NCI-H1417 treated with DMSO at 0.1 percent for 48 hours (cell line): ENCODE data around the gene METTL8.
"Not testable (repeated sequence)": the region's sequence is repeated elsewhere in the genome, so short reads cannot be mapped to it uniquely, and the experiment has no call there.

Source experiments
- DNase-seq: peaks from one replicate; lab custom pipeline; 2025; lab: John Stamatoyannopoulos, UW

METTL8 gene

DNA sequence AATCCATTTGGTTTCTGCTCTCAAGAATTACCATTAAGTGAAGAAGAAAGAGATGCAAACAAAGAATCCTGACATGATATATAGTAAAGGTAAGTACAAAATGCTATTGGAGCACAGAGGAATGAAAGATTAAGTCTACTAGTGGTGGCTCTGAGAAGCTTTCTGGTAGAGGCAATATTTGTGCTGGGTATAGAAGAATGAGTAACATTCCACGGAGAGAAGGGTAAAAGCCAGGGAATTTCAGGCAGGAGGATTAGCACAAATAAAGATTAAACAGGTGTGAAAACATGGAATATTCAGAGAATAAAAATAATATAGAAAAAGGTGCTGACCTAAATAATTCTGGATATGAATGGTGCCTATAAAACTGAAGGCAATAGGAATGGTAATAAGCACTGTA lies 31.8 kb downstream of the METTL8 start:
- DNase-seq, result no peak

DNA sequence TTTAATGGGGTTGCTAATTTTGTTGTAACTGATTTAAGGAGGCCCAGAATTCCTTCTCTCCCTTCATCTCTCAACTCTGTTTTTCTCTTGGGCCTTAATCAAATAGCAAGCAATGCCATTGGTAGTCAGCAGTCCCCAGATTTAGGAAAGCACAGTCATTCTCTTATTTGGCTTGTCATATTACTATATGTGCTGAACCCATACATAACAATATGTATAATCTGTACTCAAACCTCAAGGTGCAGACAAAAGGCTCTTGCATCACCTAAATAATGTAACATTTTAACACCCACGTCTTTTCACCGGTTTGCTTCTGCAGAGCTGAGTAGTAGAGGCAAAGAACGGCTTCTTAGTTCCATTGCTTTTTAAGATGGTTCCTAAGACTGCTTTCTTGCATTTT lies 33.4 kb downstream of the METTL8 start:
- DNase-seq, result no peak

DNA sequence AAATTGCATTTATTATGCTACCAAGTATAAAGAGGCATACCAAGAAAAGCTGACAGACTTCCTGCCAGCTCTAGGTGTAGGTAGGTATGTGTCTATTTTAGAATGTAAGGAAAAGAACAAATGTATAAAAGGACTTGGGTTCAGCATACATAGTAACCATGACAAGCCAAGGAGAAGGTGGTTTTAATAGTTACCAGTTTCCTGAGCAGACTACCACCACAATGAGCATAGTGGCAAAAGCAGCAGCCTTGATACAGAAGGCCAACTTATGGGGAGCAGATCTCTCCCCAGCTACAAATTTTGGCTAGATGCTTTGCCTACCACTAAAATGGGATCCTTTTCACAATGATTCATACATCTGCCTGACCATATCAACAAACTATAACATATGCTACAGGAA lies 34.5 kb downstream of the METTL8 start:
- DNase-seq, result no peak

DNA sequence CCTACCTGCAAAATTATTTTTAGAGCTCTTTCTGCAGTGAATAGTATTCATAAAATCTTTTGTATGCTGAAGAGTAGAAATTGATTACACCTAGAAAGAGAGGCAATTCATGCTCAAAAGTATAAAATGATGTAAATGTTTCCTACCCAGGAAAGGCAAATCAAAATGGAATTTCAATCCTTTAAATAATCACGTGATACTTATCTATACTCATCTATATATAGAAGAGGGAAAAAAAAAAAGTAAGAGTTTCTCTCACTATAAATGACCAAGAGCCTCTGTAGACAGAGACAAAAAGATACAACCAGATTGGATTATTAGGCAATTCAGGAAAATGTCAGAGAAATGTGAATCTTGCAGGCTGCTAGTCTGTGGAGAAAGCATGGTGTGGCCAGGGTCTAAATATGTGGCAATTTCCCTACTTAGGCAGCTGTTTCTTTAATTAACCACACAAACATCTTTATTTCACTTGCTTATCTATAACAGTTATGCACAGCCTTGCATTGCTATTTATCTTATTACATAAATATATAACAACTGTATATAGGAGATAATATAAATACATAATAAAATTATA lies 39.5 kb downstream of the METTL8 start:
- DNase-seq, result no peak

DNA sequence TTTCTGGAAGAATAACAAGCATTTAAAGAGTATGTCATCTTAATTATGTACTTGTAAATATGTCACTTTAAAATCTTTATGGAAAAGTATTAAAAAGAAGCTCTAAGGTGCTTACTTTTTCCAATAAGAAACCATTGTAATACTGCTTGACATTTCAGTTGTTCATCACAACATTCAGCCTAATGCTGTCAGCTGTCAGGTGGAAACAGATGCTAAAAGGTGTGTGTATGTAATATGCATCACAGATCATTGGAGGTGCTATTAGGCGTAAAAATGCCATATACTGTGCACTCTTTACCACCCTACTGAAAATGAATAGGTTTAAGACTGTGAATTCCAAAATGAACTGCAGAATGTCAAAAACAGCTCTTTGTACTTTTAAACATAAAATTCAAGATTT lies 40.3 kb downstream of the METTL8 start:
- DNase-seq, result no peak

DNA sequence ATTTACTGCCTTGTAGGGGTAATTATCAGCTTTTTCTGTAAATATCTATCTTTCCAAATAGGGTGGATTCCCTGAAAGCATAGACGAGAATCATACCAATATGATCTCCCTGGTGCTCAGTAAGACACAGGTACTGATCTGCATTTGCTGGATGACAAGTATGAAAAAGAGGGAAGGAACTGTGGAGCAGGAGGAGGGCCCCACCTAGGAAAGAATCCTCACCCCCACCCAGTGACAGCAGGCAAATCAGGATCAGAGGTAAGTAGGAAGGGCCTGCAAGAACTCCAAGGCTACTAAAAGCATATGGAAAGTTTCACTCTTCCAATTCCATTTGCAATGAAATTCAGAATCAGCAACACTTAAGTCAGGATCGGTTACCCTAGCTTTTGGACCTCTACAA lies 42.3 kb downstream of the METTL8 start:
- DNase-seq, result no peak

DNA sequence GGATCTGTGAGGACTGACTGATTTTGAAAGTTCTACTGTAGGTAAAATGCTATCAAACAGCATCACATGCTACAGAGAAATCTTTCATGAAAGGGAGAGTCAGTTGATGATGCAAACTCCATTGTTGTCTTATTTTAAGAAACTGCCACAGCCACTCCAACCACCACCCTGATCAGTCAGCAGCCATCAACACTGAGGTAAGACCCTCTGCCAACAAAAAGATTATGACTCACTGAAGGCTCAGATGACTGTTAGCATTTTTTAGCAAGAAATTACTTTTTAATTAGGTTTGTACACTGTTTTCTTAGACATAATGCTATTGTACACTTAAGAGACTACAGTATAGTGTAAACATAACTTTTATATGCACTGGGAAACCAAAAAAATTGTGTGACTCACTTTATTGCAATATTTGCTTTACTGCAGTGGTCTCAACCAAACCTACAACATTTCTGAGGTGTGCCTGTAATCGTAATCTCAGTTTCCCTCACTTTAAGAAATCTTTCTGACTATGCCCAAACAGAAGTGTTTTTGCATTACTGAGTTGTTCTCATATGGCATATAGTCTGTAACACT lies 42.8 kb downstream of the METTL8 start:
- DNase-seq, result no peak

DNA sequence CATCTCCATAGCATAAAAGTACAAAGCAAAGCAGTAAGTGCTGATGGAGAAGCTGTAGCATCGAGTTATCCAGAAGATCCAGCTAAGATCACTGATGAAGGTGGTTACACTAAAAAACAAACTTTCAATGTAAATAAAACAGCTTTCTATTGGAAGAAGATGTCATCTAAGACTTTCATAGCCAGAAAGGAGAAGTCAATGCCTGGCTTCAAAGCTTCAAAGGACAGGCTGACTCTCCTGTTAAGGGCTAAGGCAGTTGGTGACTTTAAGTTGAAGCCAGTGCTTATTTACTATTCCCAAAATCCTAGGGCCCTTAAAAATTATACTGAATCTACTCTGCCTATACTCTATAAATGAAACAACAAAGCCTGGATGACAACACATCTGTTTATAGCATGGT lies 44.0 kb downstream of the METTL8 start:
- no peak for DNase-seq

DNA sequence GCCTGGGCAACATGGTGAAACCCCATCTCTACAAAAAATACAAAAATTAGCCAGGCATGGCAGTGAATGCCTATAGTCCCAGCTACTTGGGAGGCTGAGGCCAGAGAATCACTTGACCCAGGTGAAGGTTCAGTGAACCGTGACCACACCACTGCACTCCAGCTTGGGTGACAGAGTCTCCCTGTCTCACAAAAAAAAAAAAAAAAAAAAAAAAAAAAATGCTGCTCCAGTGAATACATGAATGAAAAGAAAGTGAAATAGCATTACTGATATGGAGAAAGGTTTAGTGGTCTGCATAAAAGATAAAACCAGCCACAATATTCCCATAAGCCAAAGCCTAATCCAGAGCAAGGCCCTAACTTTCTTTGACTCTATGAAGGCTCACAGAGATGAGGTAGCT lies 44.5 kb downstream of the METTL8 start:
- no peak for DNase-seq

DNA sequence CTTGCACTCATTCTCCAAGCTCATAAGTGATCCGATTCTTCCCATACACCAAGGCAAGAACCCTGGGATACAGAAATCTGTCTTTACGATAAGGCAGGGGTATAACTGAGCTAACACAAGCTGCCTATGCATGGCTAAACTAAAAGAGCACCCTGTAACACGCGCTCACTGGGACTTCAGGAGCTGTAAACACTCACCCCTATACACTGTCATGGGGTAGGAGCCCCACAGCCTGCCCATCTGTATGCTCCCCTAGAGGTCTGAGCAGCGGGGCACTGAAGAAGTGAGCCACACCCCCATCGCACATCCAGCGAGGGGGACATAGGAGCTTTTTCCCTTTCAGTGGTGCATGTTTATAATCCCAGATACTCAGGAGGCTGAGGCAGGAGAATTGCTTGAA lies 46.7 kb downstream of the METTL8 start:
- DNase-seq, result no peak

DNA sequence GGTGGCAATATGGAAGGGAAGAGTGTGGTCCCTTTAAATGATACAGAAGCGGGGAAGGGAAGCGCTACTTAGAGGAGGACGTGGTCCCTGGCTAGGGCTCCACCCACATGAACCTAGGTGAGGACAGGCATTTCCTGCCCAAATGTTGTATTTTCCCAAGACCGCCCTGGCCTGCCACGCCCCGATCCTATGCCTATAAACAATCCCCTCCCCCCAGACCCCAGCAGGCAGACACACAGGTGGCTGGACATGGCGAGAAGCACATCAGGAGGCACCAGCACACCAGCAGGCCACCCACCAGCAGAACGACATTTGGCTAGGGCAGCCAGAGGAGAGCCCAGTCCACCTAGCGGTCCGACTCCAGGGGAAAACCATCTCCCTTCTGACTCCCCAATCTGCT lies 47.2 kb downstream of the METTL8 start:
- no peak for DNase-seq

DNA sequence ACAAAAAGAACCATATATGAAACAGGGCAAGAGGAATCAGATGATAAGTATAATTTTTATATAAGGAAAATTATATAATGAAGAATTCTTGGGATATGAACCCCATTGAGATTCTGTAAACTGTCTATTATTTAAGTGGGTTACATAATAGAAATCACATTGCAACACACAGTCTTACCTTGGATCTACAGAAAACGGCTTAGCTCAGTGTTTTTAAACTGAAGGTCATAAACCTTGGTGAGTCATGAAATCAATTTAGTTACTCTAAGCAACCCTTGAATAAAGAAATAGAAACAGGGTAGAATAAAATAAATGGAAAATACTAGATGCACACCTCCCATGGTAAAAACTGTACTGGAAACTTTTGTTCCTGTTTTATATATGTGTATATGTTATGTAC lies 50.7 kb downstream of the METTL8 start:
- no peak for DNase-seq

DNA sequence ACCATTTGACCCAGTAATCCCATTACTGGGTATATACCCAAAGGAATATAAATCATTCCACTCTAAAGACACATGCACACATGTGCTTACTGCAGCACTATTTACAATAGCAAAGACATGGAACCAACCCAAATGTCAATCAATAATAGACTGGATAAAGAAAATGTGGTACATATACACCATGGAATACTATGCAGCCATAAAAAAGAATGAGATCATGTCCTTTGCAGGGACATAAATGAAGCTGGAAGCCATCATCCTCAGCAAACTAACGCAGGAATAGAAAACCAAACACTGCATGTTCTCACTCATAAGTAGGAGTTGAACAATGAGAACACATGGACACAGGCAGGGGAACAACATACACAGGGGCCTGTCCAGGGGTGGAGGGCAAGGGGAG lies 51.6 kb downstream of the METTL8 start:
- DNase-seq, result not testable (repeated sequence)

DNA sequence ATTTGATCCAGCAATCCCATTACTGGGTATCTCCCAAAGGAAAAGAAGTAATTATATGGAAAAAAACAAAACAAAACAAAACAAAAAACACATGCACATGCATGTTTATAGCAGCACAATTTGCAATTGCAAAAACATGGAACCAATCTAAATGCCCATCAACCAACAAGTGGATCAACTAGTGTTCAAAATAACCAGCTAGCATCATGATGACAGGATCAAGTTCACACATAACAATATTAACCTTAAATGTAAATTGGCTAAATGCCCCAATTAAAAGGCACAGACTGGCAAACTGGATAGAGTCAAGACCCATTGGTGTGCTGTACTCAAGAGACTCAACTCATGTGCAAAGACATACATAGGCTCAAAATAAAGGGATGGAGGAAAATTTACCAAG lies 55.9 kb downstream of the METTL8 start:
- not testable (repeated sequence) for DNase-seq

DNA sequence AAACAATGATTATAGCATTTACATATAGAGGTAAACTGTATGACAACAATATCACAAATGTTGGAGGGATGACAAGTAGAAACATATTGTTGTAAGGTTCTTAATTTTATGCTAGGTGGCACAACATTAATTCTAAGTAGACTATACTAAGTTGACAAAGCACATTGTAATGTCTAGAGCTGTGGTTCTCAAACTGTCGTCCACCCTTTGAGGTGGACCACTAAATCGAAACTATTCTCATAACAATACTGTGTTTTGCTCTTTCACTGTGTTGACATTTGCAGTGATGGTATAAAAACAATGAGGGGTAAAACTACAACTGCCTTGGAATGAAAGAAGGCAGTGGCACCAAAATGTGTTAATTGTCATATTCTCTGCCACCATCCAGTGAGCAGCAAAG lies 66.1 kb downstream of the METTL8 start:
- DNase-seq, result no peak

DNA sequence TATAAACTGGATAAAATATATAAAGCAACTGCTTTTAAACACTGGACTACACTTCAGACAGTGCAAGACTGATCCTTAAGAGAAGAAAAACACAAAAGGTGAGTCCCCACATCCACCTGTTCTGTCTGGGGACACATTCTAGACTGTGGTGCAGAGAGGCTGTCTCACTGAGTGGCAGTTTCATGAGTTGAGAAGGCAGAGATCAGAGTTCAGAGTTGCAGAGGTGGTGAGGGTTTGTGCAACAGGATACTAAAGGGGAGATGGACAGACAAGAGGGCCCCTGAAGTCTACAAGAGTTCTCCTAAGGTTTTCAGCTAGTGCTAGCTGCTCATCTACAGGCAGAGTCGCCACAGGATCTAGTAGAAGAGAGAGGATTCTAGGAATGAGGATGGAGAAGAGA lies 68.0 kb downstream of the METTL8 start:
- DNase-seq, result no peak

DNA sequence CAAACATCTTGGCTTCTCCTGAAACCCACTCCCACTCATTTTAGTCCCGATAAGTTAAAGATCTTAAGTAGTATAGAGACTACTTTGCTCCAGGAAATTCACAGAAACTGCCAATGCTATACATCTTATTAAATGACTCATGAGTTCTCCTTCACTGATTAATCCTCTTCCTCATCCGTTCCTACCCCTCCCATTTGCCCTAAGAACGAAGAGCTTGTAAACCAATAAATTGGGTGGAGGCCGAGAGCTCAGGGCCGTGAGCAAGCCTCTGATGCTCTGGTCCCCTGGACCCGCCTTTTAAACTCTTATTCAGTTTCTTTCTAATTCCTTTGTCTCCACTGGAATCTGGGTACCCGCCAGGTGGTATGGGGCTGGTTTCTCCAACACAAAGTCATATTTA lies 68.6 kb downstream of the METTL8 start:
- DNase-seq, result no peak

DNA sequence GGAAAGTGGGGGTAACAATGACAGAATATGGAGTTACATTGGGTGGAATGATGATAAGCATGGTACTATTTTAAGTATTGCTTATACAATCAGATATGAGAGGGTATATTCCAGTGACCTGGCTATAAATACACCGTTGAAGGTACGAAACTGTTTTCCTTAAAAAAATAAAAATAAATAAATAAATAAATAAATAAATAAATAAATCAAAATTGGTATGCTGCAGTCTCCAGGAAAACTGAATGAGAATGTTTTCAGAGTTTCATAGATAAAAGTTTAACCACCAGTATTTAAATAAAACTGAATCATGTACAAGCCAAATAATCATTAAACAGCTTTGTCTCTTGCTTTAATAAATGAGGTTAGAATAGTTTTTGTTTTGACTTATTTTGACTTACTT lies 71.4 kb downstream of the METTL8 start:
- DNase-seq, result no peak

DNA sequence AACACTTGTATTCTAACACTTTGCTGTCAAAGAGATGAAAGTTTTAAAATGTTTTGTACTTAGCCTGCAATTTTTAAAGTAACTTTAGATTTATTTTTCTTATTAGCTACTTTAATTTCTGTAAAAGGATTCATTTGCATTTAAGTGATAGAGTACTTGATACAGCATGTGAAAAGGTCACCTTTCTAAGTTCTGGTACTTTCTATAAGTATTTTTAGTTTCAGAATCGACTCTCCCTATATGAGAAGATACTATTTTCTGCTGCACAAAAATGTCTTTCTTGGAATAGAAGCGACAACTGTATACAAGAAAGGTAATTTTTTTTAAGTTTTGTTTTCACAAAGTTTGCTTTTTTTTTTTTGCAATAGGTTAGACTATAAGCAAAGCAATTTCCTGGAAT lies 72.9 kb downstream of the METTL8 start:
- no peak for DNase-seq

DNA sequence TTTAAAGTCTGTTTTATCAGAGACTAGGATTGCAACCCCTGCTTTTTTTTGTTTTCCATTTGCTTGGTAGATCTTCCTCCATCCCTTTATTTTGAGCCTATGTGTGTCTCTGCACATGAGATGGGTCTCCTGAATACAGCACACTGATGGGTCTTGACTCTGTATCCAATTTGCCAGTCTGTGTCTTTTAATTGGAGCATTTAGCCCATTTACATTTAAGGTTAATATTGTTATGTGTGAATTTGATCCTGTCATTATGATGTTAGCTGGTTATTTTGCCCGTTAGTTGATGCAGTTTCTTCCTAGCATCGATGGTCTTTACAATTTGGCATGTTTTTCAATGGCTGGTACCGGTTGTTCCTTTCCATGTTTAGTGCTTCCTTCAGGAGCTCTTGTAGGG lies 80.0 kb downstream of the METTL8 start:
- not testable (repeated sequence) for DNase-seq

DNA sequence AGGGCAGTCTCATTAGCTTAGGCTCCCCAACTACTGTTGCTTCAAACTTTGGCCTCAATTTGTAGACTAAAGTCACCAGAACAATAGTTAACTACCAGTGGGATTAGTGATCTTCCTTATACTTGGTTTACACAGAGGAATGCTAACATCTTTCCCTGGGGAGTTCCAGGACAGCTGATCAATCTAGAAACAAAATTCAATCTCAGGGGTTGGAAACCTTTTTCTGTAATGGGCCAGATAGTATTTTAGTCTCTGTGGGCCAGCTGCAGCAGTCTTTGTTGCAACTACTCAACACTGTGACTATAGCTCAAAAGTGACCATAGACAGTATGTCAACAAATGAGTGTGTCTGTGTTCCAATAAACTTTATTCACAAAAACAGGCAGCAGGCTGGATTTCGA lies 85.7 kb downstream of the METTL8 start:
- no peak for DNase-seq

DNA sequence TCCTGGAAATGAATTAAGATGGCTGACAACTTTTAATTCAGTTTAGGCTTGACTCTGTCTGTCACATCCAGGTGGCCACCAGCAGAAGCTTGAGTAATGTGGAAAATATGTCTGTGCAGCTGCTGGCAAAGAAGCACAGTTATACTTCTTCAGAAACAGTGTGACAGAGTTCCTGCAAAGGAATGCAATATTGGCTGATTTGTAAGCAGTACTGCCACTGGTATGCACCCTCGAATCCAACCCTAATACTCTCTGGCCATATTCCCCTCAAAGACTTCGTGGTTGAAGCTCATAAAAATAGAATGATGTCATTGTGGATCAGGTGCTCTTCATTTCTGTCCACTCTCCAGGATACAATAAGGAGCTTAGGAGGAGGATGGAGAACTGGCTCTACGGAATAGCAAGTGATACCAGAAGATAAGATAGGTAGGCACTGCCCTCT lies 86.2 kb downstream of the METTL8 start:
- no peak for DNase-seq

DNA sequence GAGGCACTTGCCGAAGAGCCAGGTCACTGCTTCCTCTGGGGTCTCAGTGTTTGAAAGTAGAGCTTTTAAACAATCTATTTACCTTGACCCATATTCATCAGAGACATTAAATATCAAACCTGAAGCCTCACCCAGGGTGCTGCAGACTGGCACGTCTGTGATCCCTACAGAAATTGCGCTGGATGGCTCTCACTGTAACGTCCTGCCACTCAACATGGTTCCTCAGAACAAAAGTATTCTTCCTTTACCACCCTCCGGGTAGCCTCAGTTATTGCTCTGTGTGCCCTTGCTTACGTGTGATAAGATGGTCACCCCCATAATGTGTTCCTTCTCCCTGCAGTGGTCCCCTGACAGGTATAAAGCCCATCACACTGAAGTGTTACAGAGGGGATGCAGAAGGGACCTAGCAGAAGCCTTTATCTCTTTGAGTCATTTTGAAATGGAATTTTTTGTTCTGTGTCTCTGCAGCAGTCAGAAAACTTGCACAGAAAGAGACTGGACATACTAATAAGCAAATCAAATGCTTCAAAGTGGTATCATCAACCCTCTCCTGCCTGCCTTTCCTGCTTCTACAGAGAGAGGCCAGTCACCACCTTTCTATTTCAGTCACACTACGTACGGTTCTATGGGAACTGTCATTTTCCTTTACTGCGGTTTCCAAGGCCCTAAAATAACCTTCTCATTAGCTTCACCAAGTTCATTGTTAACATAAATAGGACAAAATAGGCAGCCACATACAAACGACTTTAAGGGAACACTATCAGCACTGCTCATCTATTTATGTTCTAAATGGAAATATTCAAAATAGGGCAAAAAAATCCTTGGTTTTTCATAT lies 86.8 kb downstream of the METTL8 start:
- DNase-seq, result no peak
